ENCODE results near the gene PPP2R3B. TPM values are rescaled to one million over a fixed set of nuclear protein-coding genes. Genes with fewer than 3 reads are reported as not detected.

PPP2R3B gene
- total RNA-seq, 1 experiment from 2014 or later: 19.1 TPM

- TF ChIP-seq TCF7L2 (IDR thresholded peaks at IDR 0.05; ENCODE audit: borderline replicate concordance, extremely low read depth, insufficient read depth, insufficient read length) (no peak), CTCF (IDR thresholded peaks at IDR 0.05 in 2 of 3, conservative IDR thresholded peaks at IDR 0.05 in 1 of 3; ENCODE audit: borderline replicate concordance in 1 of 3, insufficient read depth in 1 of 3, low read depth in 2 of 3, low read length in 2 of 3) (no peak), ATF3 (IDR thresholded peaks at IDR 0.05) (no peak), EZH2phosphoT487 (IDR thresholded peaks at IDR 0.05; ENCODE audit: borderline replicate concordance) (no peak)
These were observed 12.1 kb downstream of the PPP2R3B start (continued) for GRCh38 chrX:374596-374995.

- no peak overlapping the region for H2AFZ ChIP-seq (ENCODE audit: low read depth, low read length, poor library complexity, severe bottlenecking)
- H4K20me1 ChIP-seq (ENCODE audit: insufficient read depth): no peaks in the 10 kb centered on the region
- H3K4me1 ChIP-seq (ENCODE audit: control insufficient read depth in 1 of 2, insufficient read depth in 2 of 2, low read length in 2 of 2): peaks cover 0 to 5% of the 10 kb centered on the region in 2 experiments; a peak in 1 of 4 replicates
- ChIA-PET RAD21 (ENCODE audit: low non-redundant PET in 1 of 2, low total read pairs in 2 of 2, uncharacterized antibody in 2 of 2, unreplicated experiment in 2 of 2) (no interaction called here), POLR2A (no interaction called here), CTCF (no interaction called here)
- no peak overlapping the region for H3K9ac ChIP-seq (ENCODE audit: low read length)
- BruUV-seq (replicated peaks): no TSS peak
- H3K4me2 ChIP-seq (ENCODE audit: low read length): no peak overlapping the region
- H3K79me2 ChIP-seq (ENCODE audit: insufficient read depth, low read length): no peaks in the 10 kb centered on the region
- no peak overlapping the region for H3K27ac ChIP-seq (ENCODE audit: low read depth, low read length)
- no peaks in the 10 kb centered on the region for H3K9me3 ChIP-seq (ENCODE audit: control insufficient read depth in 1 of 2, insufficient read depth in 1 of 2, low read depth in 1 of 2, low read length in 2 of 2)
- H3K36me3 ChIP-seq (ENCODE audit: control insufficient read depth in 1 of 2, insufficient read depth in 2 of 2, low read length in 2 of 2): no peaks in the 10 kb centered on the region
- intact Hi-C loops (cut with micrococcal nuclease): no loop called here
- ATAC-seq (no peak), DNase-seq (ENCODE audit: low read depth, low spot score) (no peak)
- H3K27me3 ChIP-seq (ENCODE audit: insufficient read depth, low read length): no peaks in the 10 kb centered on the region
- no peak overlapping the region for H3K4me3 ChIP-seq (replicated peaks in 1 of 2; ENCODE audit: low read depth in 1 of 2, low read length in 2 of 2)
- H3K9me2 ChIP-seq (ENCODE audit: insufficient read depth): no peaks in the 10 kb centered on the region
- TF ChIP-seq ZBTB33 (IDR thresholded peaks at IDR 0.05; ENCODE audit: extremely low read depth, insufficient replicate concordance, low read length) (no peak), CBX3 (IDR thresholded peaks at IDR 0.05; ENCODE audit: low read depth) (no peak), ATF3 (IDR thresholded peaks at IDR 0.05) (no peak), REST (IDR thresholded peaks at IDR 0.05; ENCODE audit: low read depth) (no peak), CEBPB (IDR thresholded peaks at IDR 0.05; ENCODE audit: low read depth) (no peak), CTCF (IDR thresholded peaks at IDR 0.05 in 2 of 3, conservative IDR thresholded peaks at IDR 0.05 in 1 of 3; ENCODE audit: borderline replicate concordance in 1 of 3, insufficient read depth in 1 of 3, low read depth in 2 of 3, low read length in 2 of 3) (no peak), ELF1 (IDR thresholded peaks at IDR 0.05; ENCODE audit: borderline replicate concordance, low read depth) (no peak), POLR2AphosphoS5 (IDR thresholded peaks at IDR 0.05; ENCODE audit: low read depth, low read length) (no peak)
These were observed 12.9 kb downstream of the PPP2R3B start for GRCh38 chrX:373641-374471.

All from HCT116 (cell line).